LNCaP clone FGC (cell line): ENCODE measurements around the gene IPO9.

ENCODE experiments used
- DNase-seq: peaks from one replicate; pipeline ENCODE4 v3.0.0-alpha.2; 2011; ENCODE audit warnings: low read depth
- H3K4me3 ChIP-seq: 2 replicates; pipeline ENCODE4 v1.5.1; 2011; ENCODE audit warnings: mild to moderate bottlenecking, low read depth, low read length, control low read depth
- CTCF ChIP-seq: IDR thresholded peaks from 2 replicates; pipeline ENCODE4 v1.5.1; 2012; ENCODE audit warnings: mild to moderate bottlenecking; ENCODE audit not compliant: control insufficient read depth, insufficient read depth; ENCODE audit errors: extremely low read depth

IPO9 gene

GRCh38 chr1:201902198-201902597, 73.2 kb downstream of the IPO9 start:
- H3K4me3 ChIP-seq: no peak overlapping the region
- no peak for DNase-seq
- TF ChIP-seq CTCF: no peak

- no peak for TF ChIP-seq CTCF
- no peak for DNase-seq
- no peak overlapping the region for H3K4me3 ChIP-seq
These were observed 74.2 kb downstream of the IPO9 start for GRCh38 chr1:201903135-201903534.

- H3K4me3 ChIP-seq: no peak overlapping the region
- no peak for TF ChIP-seq CTCF
- no peak for DNase-seq
These were observed 75.6 kb downstream of the IPO9 start for GRCh38 chr1:201904579-201904978.

- no peak for TF ChIP-seq CTCF
- no peak overlapping the region for H3K4me3 ChIP-seq
- DNase-seq: no peak
These were observed 76.4 kb downstream of the IPO9 start for GRCh38 chr1:201905234-201905890.

- no peak for DNase-seq
- no peak overlapping the region for H3K4me3 ChIP-seq
- TF ChIP-seq CTCF: no peak
These were observed 77.4 kb downstream of the IPO9 start for GRCh38 chr1:201906336-201906735.

GRCh38 chr1:201907621-201908020, 78.7 kb downstream of the IPO9 start:
- TF ChIP-seq CTCF: no peak
- DNase-seq: no peak
- H3K4me3 ChIP-seq: no peak overlapping the region

GRCh38 chr1:201911826-201912571, 83.0 kb downstream of the IPO9 start:
- TF ChIP-seq CTCF: no peak
- H3K4me3 ChIP-seq: no peak overlapping the region
- no peak for DNase-seq
